Vagina (tissue), 2 donors: ENCODE measurements around the gene GIGYF1. TPM values are rescaled to one million over a fixed set of nuclear protein-coding genes. Genes with fewer than 3 reads are reported as not detected.
"Not testable (repeated sequence)": the region's sequence is repeated elsewhere in the genome, so short reads cannot be mapped to it uniquely, and the experiment has no call there.

Experiments used
- DNase-seq, 2 donors: peaks; one replicate each; pipeline ENCODE4 v3.0.0-alpha.2; 2017; ENCODE audit errors: extremely low spot score in 2 of 2
- H3K27ac ChIP-seq: fragments of 200-600 bp; sonication (generic); one replicate; pipeline ENCODE4 v1.5.1; 2019
- H3K27me3 ChIP-seq: fragments of 200-600 bp; sonication (generic); one replicate; pipeline ENCODE4 v1.5.1; 2019
- H3K36me3 ChIP-seq, 2 donors: fragments of 200-600 bp; sonication (generic); one replicate each; pipeline ENCODE4 v1.5.1; 2017 to 2019
- H3K4me1 ChIP-seq: fragments of 200-600 bp; sonication (generic); one replicate; pipeline ENCODE4 v1.5.1; 2019
- H3K4me3 ChIP-seq, 2 donors: fragments of 200-600 bp; sonication (generic); 1 replicate in 1 of 2; 2 replicates in 1 of 2; pipeline ENCODE4 v1.5.1; 2016 to 2019
- H3K9me3 ChIP-seq: fragments of 200-600 bp; sonication (generic); one replicate; pipeline ENCODE4 v1.5.1; 2019
- POLR2A ChIP-seq, 2 donors: fragments of 450-650 bp; IDR thresholded peaks; one replicate each; pipeline ENCODE4 v1.6.1; 2017; ENCODE audit warnings: antibody characterized with exemption in 2 of 2, mild to moderate bottlenecking in 2 of 2, moderate library complexity in 2 of 2
- POLR2AphosphoS5 ChIP-seq, 2 donors: sonication (generic); formaldehyde crosslinking; IDR thresholded peaks; one replicate each; pipeline ENCODE4 v1.9.0; 2017; ENCODE audit warnings: antibody characterized with exemption in 2 of 2, mild to moderate bottlenecking in 2 of 2, low read depth in 1 of 2; ENCODE audit not compliant: insufficient read depth in 1 of 2
- intact Hi-C: fragments of 100-400 bp; cut with DNase I; formaldehyde crosslinking; loops from one replicate; pipeline ENCODE4 v1.15.1; 2023
- total RNA-seq: library from RNA; depleted of rRNA; stranded (reverse); fragments of >200 nt; gene quantifications from one replicate; pipeline ENCODE4 v1.2.3, GENCODE V29; 2016
- TF ChIP-seq, protein P1 (sequence below), 3 experiments: fragments of 450-650 bp in 2 of 3; fragments of 200-600 bp in 1 of 3; sonication (generic) in 1 of 3; IDR thresholded peaks; one replicate each; pipeline ENCODE4 v1.5.1; 2017 to 2019; ENCODE audit warnings: antibody characterized with exemption in 3 of 3, mild to moderate bottlenecking in 2 of 3, moderate library complexity in 2 of 3

Gene GIGYF1
- total RNA-seq, 1 donor from 2014 or later = 20.6 TPM

DNA sequence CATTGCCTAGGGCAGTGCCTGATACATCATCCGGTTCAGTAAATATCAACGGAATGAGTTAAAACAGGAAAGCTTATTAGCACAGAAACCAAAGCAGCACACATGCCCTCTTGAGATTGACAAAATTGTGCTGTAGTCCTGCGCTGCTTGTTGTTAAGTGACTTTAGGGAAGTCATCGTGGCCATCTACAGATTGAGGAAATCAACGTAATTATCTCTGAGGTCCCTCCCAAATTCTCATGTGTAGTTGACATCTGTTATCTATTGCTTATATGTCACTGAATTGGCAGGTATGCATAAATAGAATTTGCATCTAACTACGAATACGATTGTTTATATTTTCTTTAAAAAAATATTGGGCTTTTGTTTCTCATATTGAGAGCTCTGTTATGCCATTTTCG lies 24.0 kb downstream of the GIGYF1 start:
- DNase-seq = no peak
- Histone ChIP-seq H3K27ac (no peak overlapping the region), H3K36me3 (no peaks in the 10 kb centered on the region), H3K4me3 (no peak overlapping the region), H3K4me1 (peaks cover 4% of the 10 kb centered on the region), H3K27me3 (no peaks in the 10 kb centered on the region), H3K9me3 (no peaks in the 10 kb centered on the region)
- TF ChIP-seq POLR2AphosphoS5 (IDR thresholded peaks at IDR 0.05; ENCODE audit: insufficient read depth in 1 of 2, low read depth in 1 of 2) (no peak), POLR2A (IDR thresholded peaks at IDR 0.05) (no peak)
- TF ChIP-seq, protein P1, sequence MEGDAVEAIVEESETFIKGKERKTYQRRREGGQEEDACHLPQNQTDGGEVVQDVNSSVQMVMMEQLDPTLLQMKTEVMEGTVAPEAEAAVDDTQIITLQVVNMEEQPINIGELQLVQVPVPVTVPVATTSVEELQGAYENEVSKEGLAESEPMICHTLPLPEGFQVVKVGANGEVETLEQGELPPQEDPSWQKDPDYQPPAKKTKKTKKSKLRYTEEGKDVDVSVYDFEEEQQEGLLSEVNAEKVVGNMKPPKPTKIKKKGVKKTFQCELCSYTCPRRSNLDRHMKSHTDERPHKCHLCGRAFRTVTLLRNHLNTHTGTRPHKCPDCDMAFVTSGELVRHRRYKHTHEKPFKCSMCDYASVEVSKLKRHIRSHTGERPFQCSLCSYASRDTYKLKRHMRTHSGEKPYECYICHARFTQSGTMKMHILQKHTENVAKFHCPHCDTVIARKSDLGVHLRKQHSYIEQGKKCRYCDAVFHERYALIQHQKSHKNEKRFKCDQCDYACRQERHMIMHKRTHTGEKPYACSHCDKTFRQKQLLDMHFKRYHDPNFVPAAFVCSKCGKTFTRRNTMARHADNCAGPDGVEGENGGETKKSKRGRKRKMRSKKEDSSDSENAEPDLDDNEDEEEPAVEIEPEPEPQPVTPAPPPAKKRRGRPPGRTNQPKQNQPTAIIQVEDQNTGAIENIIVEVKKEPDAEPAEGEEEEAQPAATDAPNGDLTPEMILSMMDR (IDR thresholded peaks at IDR 0.05) = no peak
- intact Hi-C loops = loop anchor here (5.0 to 10.0 kb wide), 2 partner anchors 83 to 195 kb away; partner anchors contain the start of genes FBXO24, LRCH4 and TSC22D4

DNA sequence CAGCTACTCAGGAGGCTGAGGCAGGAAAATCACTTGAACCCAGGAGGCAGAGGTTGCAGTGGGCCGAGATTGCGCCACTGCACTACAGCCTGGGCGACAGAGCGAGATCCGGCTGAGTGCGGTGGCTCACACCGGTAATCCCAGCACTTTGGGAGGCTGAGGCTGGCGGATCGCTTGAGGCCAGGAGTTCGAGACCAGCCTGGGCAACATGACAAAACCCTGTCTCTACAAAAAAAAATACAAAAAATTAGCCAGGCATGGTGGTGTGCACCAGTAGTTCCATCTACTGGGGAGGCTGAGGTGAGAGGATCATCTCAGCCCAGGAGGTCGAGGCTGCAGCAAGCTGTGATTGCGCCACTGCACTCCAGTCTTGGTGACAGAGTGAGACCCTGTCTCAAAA lies 24.9 kb downstream of the GIGYF1 start:
- intact Hi-C loops, H3K9me3 ChIP-seq, H3K36me3 ChIP-seq, H3K4me1 ChIP-seq, H3K27ac ChIP-seq, DNase-seq, H3K4me3 ChIP-seq, H3K27me3 ChIP-seq: not testable (repeated sequence)

GRCh38 chr7:100668069-100668449 lies 26.0 kb downstream of the GIGYF1 start:
- no peak overlapping the region for H3K27ac ChIP-seq
- DNase-seq = no peak
- no peaks in the 10 kb centered on the region for H3K9me3 ChIP-seq
- no peaks in the 10 kb centered on the region for H3K36me3 ChIP-seq
- TF ChIP-seq, protein P1 (IDR thresholded peaks at IDR 0.05) = no peak
- TF ChIP-seq POLR2AphosphoS5 (IDR thresholded peaks at IDR 0.05; ENCODE audit: insufficient read depth in 1 of 2, low read depth in 1 of 2) (no peak), POLR2A (IDR thresholded peaks at IDR 0.05) (no peak)
- no peaks in the 10 kb centered on the region for H3K27me3 ChIP-seq
- no peak overlapping the region for H3K4me3 ChIP-seq
- H3K4me1 ChIP-seq = peaks cover 4% of the 10 kb centered on the region
- intact Hi-C loops = no loop called here

DNA sequence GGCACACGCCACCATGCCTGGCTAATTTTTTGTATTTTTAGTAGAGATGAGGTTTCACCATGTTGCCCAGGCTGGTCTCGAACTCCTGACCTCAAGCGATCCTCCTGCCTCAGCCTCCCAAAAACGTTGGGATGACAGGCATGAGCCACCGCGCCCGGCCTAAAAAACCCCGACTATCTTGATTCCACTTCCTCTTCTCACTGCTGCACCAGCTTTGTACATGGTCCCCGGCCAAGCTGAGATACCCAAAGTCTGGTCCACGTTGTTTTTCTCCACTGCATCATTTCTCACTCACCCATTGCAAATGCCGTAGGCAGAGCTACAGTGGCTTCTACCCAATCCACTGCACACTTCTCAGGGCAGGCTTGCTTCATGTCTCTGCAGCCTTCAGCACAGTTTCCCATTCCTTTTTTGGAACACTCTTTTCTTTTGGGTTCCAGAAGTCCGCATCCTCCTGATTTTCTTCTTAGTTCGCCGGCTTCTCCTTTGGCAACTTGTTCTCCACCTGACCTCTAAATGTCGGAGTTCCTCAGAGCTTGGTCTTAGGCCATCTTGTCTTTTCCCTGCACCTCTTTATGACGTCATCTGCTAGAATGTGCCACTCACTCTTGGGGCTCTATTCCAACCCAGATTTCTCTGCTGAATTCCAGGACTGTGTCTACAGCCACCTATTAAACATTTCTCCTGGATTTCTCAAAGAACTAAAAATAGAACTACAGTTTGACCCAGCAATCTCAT lies 26.6 kb downstream of the GIGYF1 start:
- no peaks in the 10 kb centered on the region for H3K4me1 ChIP-seq
- no peaks in the 10 kb centered on the region for H3K36me3 ChIP-seq
- TF ChIP-seq POLR2AphosphoS5 (IDR thresholded peaks at IDR 0.05; ENCODE audit: insufficient read depth in 1 of 2, low read depth in 1 of 2) (no peak), POLR2A (IDR thresholded peaks at IDR 0.05) (no peak)
- TF ChIP-seq, protein P1 (IDR thresholded peaks at IDR 0.05) = no peak
- no peak overlapping the region for H3K4me3 ChIP-seq
- no peak overlapping the region for H3K27ac ChIP-seq
- intact Hi-C loops = no loop called here
- no peaks in the 10 kb centered on the region for H3K9me3 ChIP-seq
- H3K27me3 ChIP-seq = no peaks in the 10 kb centered on the region
- no peak for DNase-seq

DNA sequence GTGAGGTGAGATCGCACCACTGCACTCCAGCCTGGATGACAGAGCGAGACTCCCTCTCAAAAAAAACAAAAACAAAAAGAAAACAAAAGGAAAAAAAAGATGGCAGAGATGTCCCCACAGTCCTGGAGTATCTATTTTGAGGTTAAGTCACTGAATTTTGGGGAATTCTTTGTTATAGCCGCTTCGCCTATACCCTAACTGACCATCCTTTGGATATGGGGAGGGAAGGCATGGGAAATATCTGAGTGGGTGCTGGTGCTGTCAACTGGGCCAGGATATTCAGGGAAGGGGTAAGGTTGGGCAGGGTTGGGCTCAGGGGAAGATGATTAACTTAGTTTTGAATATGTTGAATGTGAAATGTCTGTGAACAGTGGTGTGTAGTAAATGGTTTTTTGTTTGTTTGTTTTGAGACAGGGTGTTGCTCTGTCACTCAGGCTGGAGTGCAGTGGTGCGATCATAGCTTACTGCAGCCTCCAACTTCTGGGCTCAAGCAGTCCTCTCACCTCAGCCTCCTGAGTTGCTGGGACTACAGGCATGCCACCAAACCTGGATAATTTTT lies 28.8 kb downstream of the GIGYF1 start:
- Histone ChIP-seq H3K27ac (no peak overlapping the region), H3K27me3 (no peaks in the 10 kb centered on the region), H3K36me3 (no peaks in the 10 kb centered on the region), H3K9me3 (no peaks in the 10 kb centered on the region), H3K4me1 (no peaks in the 10 kb centered on the region), H3K4me3 (no peak overlapping the region)
- intact Hi-C loops = no loop called here
- TF ChIP-seq POLR2A (IDR thresholded peaks at IDR 0.05) (no peak), POLR2AphosphoS5 (IDR thresholded peaks at IDR 0.05; ENCODE audit: insufficient read depth in 1 of 2, low read depth in 1 of 2) (no peak)
- TF ChIP-seq, protein P1 (IDR thresholded peaks at IDR 0.05) = no peak
- DNase-seq = no peak

DNA sequence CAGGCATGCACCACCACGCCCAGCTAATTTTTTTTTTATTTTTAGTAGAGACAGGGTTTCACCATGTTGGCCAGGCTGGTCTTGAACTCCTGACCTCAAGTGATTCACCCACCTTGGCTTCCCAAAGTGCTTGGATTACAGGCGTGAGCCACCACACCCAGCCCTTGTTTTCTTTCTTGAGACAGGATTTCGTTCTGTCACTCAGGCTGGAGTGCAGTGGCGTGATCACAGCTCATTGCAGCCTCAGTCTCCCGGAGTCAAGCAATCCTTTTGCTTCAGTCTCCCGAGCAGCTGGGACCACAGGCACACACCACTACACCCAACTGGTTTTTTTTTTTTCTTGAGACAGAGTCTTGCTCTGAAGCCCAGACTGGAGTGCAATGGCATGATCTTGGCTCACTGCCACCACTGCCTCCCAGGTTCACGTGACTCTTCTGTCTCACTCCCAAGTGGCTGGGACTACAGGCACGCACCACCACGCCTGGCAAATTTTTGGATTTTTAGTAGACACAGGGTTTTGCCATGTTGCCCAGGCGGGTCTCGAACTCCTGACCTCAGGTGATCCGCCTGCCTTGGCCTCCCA lies 31.8 kb downstream of the GIGYF1 start:
- H3K27ac ChIP-seq, H3K4me1 ChIP-seq, intact Hi-C loops, H3K9me3 ChIP-seq, H3K27me3 ChIP-seq, H3K4me3 ChIP-seq, DNase-seq, H3K36me3 ChIP-seq: not testable (repeated sequence)
